Inflammatory macrophage treated with lipopolysaccharide for 4 hours (primary cell): ENCODE measurements around the gene ATG4D.
"Not testable (repeated sequence)": the region's sequence is repeated elsewhere in the genome, so short reads cannot be mapped to it uniquely, and the experiment has no call there.

Experiments
- DNase-seq: peaks from one replicate; pipeline ENCODE4 v3.0.0-alpha.2; 2020

Gene ATG4D

DNA sequence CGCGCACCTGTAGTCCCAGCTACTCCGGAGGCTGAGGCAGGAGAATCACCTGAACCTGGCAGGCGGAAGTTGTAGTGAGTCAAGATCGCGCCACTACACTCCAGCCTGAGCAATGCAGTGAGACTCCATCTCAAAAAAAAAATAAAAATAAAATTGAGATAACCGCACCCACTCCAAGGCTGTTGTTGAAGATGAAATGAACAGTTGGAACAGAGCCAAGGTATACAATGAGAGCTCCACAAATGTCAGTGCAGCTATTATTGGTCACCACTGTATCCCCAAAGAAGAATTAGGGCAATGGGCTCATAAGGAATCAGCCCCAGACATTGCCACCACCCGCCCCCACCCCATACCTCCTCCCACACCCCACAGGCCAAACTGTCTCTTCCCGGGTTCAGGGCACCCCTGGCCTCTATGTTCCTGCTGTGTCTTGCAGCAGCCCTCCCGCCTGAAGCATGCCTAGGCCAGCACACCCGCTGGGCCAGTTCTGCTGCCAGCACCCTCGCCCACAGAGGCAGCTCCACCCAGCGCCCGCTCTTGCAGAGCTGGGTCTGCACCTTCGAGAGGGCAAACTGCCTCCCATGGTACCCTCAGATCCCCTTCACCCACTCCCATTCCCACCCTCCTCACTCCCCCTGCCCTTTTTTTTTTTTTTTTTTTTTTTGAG is 22.9 kb upstream of the ATG4D start:
- DNase-seq = no peak

DNA sequence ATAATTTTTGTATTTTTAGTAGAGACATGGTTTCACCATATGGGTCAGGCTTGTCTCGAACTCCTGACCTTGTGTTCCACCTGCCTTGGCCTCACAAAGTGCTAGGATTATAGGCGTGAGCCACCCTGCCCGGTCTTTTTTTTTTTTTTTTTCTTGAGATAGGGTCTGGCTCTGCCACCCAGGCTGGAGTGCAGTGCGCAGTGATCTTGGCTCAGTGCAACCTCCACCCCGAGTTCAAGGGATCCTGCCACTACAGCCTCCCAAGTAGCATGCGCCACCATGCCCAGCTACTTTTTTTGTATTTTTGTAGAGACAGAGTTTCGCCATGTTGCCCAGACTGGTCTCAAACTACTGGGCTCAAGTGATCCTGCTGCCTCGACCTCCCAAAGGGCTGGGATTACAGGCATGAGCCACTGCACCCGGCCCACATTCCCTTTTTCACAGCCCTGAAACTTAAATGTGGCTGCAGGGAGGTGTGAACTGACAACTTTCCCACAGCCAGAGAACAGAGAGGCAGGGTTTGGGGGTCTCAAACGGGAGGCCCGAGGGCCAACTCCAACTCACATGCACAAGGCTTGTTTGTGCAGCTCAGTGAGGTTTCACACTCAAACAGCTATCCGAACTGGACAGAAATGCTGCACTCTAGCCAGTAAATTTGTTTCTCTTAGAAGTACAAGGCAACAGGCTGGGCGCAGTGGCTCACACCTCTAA is 22.1 kb upstream of the ATG4D start:
- DNase-seq = no peak

- DNase-seq = peak; percentile 8
Observed at GRCh38 chr19:10523135-10523636, 20.5 kb upstream of the ATG4D start.

GRCh38 chr19:10525636-10526035 is 18.1 kb upstream of the ATG4D start:
- no peak for DNase-seq

DNA sequence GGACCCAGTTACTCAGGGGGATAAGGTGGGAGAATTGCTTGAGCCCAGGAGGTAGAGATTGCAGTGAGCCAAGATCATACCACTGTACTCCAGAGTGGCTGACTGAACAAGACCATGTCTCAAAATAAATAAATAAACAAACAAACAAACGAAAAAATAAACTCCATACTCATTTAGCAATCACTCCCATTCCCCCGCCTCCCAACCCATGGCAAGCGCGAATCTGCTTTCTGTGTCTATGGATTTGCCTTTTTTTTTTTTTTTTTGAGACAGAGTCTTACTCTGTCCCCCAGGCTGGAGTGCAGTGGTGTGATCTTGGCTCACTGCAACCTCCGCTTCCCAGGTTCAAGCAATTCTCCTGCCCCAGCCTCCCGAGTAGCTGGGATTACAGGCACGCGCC is 16.8 kb upstream of the ATG4D start:
- DNase-seq = not testable (repeated sequence)

GRCh38 chr19:10532457-10532856 is 11.2 kb upstream of the ATG4D start:
- no peak for DNase-seq

GRCh38 chr19:10533646-10534386 is 9.9 kb upstream of the ATG4D start:
- no peak for DNase-seq

DNA sequence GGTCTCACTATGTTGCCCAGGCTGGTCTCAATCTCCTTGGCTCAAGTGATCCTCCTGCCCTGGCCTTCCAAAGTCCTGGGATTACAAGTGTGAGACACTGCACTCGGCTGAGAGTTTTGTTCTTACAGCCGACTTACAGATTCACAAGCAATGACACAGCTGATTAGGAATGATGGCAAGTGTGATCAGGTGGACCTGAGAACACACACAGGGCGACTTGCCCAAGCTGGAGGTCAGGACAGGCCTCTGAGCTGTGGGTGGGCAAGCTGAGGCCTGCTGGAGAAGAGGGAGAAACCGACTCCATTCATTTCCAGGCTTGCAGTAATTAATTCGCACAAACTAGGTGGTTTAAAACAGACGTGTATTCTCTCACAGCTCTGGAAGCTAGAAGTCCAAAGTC is 8.1 kb upstream of the ATG4D start:
- DNase-seq = no peak

- DNase-seq = no peak
Observed at GRCh38 chr19:10537668-10538067, 6.0 kb upstream of the ATG4D start.

DNA sequence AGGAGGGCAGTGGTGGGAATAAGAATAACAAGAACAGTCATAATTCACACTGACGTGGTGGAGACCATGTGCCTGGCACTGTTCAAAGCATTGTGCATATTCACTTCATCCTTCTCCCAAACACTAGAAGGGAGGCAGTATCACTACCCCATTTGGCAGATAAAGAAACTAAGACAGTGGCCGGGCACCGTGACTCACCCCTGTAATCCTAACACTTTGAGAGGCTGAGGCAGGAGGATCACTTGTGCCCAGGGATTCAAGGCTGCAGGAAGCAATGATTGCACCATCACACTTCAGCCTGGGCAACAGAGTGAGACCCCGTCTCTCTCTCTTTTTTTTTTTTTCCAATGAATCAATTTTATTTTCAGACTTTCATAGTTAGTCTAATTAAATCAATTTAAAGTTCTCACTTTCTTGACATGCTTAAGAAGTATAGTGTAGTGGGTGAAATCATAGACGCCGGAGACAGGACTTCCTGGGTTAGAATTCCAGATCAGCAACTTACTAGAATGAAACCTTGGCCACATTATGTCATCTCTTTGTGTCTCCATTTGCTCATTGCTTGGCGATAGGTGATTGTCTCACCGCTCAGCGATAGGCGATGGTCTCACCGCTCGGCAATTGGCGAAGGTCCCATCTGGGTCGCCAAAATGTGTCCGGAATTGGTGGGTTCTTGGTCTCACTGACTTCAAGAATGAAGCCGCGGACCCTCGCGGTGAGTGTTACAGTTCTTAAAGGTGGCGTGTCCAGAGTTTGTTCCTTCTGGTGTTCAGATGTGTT is 5.3 kb upstream of the ATG4D start:
- peak; percentile 77 for DNase-seq

- peak; percentile 37 for DNase-seq
Observed at GRCh38 chr19:10539016-10539415, 4.7 kb upstream of the ATG4D start.

- no peak for DNase-seq
Observed at GRCh38 chr19:10543059-10543419, 665 bp upstream of the ATG4D start.

DNA sequence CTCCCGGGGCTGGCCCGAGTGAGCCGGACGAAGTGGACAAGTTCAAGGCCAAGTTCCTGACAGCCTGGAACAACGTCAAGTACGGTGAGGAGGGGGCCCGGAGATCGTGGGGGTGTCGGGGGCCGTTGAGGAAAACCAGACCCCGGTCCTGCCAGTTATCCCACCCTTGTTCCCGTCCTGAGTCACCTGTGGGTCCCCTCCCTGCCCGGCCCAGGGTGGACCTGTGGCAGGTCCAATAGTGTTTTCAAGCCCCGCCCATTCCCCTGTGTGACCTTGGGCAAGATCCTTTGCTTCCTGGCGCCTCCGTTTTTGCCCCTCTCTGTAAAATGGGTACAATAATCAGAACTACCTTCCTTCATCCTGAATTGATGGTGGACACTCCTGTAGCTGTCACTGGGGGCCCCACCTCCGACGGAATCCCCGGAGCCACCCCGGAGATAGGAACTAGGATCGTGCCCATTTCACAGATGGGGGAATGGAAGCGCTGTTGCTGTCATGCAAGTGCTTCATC is 593 bp downstream of the ATG4D start:
- peak; percentile 30 for DNase-seq

DNA sequence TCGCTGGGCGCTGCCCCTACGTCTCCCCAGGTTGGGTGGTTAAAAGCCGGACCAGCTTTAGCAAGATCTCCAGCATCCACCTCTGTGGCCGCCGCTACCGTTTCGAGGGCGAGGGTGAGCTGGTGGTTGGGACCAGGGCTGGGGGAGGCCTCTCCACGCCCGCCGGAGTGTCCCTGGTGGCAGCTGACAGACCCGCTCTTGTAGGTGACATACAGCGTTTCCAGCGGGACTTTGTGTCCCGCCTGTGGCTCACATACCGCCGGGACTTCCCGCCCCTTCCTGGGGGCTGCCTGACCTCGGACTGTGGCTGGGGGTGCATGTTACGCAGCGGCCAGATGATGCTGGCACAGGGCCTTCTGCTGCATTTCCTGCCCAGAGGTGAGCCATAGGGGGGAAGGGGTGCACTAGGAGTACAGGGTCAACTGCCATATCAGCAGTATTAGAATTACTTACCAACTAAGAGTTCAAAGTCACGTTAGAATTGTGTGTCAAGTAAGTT is 1.1 kb downstream of the ATG4D start:
- no peak for DNase-seq

DNA sequence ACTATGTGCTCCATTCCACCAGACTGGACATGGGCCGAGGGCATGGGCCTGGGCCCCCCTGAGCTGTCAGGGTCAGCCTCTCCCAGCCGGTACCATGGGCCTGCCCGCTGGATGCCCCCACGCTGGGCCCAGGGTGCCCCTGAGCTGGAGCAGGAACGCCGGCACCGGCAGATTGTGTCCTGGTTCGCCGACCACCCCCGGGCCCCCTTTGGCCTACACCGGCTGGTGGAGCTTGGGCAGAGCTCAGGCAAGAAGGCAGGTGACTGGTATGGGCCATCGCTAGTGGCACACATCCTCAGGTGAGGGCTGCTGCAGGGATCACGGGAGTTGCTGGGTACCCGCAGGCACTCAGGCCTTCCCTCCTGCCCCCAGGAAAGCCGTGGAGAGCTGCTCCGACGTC is 3.1 kb downstream of the ATG4D start:
- no peak for DNase-seq

DNA sequence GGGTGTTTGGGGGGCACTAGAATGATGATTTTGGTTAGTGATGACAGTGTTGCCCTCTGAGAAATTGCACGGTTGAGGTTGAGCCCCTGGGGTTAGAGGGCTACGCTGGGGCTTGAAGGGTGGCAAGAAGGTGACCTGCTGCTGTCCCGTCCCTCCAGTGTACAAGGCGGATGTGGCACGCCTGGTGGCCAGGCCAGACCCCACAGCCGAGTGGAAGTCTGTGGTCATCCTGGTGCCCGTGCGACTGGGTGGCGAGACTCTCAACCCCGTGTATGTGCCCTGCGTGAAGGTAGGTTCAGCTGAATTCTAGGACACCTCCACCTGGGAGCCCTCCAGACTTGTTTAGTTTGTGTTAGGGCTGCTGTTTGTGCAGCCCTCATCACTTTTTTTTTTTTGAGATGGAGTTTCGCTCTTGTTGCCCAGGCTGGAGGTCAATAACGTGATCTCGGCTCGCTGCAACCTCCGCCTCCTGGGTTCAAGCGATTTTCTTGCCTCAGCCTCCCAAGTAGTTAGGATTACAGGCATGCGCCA is 5.1 kb downstream of the ATG4D start:
- DNase-seq = no peak

DNA sequence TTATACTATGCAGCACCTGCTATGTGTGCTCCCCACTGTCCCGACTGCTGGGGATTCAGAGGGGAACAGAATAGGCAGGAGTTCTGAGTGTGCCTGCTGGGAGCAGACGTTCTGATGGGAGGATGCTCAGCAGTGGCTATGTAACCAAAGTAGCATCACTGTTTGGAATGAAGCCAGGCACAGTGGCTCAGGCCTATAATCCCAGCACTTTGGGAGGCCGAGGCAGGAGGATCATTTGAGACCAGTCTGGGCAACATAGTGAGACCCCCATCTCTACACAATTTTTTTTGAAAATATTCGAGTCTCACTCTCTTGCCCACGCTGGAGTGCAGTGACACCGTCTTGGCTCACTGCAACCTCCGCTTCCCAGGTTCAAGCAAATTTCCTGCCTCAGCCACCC is 6.0 kb downstream of the ATG4D start:
- no peak for DNase-seq

DNA sequence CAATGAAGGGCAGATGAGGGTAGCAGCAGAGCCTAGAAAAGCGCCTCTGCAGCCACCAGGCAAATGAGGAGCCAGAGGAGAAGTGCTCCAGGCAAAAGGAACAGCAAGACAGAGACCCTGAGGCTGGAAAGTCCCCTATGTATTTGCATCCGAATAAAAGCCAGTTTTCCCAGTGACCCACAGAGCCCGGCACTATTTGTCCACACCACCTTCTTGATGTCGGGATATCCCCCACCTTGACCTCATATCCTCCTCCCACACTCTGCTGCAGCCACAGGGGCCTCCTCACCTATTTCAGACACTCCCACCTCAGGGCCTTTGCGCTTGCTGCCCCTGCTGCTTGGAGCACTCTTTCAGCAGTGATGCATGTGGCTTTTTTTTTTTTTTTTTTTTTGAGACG is 6.6 kb downstream of the ATG4D start:
- DNase-seq = no peak

- DNase-seq = not testable (repeated sequence)
Observed at GRCh38 chr19:10551006-10551405, 7.3 kb downstream of the ATG4D start.

GRCh38 chr19:10551698-10552301 is 8.1 kb downstream of the ATG4D start:
- peak; percentile 41 for DNase-seq

DNA sequence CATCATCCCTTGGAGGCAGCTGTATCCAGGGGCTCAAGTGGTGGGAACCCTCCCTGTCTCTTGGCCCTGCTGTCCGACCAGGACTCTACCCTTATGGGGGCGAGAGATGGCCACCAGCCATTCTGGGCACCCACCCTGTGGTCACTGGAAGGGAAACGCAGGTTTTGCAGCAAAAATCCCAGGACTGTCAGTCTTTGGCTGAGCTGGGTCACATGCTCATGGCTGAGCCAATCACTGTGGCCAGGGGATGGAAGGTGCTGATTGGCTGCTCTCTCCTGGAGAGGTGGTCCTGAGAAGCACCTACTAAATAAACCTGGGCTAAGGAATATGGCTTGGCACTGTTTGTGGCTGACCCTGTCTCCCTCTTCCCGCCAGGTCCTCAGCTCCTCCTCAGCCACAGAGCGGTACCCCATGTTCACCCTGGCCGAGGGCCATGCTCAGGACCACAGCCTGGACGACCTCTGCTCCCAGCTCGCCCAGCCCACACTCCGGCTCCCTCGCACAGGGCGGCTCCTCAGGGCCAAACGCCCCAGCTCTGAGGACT is 8.9 kb downstream of the ATG4D start:
- peak; percentile 7 for DNase-seq
